Measurements from ENCODE around the gene DENND5A.
"Not testable (repeated sequence)": the region's sequence is repeated elsewhere in the genome, so short reads cannot be mapped to it uniquely, and the experiment has no call there.

The DENND5A gene

GRCh38 chr11:9103542-9104276 lies 161.4 kb downstream of the DENND5A start:
- no peak for DNase-seq (ENCODE audit: low read depth)
- in situ Hi-C loops (cut with HindIII; ENCODE audit: low sequenced_read_pairs), result no loop called here
- no peak for TF ChIP-seq CTCF (IDR thresholded peaks at IDR 0.05; ENCODE audit: low read depth, low read length, missing control alignments)
- H3K4me3 ChIP-seq (ENCODE audit: low read depth, low read length), result no peak overlapping the region

DNA sequence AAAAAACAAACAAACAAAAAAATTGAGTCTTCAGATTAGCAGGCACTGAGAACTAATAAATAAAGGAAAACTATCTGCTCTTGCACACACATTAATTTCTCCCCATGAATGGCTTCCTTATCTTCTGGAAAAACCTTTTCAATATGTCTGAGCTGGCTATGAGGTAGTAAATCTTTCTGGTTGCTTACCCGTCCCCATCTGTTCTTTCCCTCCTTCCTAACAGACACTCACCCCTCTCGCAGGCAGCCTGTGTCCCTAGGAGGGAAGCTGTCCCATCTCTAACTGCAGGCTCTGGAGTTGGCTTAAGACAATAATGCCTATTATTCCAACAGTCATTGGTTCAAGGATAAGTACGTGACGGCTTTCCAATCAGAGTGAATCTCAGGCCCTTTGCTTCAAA lies 165.5 kb downstream of the DENND5A start:
- DNase-seq (ENCODE audit: low read depth), result no peak
- in situ Hi-C loops (cut with HindIII; ENCODE audit: low sequenced_read_pairs), result no loop called here
- TF ChIP-seq CTCF (IDR thresholded peaks at IDR 0.05; ENCODE audit: low read depth, low read length, missing control alignments), result no peak
- H3K4me3 ChIP-seq (ENCODE audit: low read depth, low read length), result no peak overlapping the region

DNA sequence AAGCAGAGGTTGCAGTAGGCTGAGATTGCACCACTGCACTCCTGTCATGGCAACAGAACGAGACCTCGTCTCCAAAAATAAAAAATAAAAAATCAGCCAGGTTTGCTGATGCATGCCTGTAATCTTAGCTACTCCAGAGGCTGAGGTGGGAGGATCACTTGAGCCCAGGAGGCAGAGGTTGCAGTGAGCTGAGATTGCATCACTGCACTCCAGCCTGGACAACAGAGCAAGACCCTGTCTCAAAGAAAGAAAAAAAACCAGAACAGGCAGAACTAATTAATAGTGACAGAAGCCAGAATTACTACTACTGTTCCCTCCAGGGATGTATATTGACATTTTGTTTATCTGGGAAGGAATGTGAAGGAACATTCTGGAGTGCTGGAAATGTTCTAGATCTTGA lies 166.7 kb downstream of the DENND5A start:
- H3K4me3 ChIP-seq (ENCODE audit: low read depth, low read length); in situ Hi-C loops (cut with HindIII; ENCODE audit: low sequenced_read_pairs); DNase-seq (ENCODE audit: low read depth): not testable (repeated sequence)

- in situ Hi-C loops (cut with HindIII; ENCODE audit: low sequenced_read_pairs); DNase-seq (ENCODE audit: low read depth); H3K4me3 ChIP-seq (ENCODE audit: low read depth, low read length): not testable (repeated sequence)
Measured at GRCh38 chr11:9097186-9097943, 167.8 kb downstream of the DENND5A start.

GRCh38 chr11:9096427-9096826 lies 168.7 kb downstream of the DENND5A start:
- no peak for DNase-seq (ENCODE audit: low read depth)
- TF ChIP-seq CTCF (IDR thresholded peaks at IDR 0.05; ENCODE audit: low read depth, low read length, missing control alignments), result no peak
- no peak overlapping the region for H3K4me3 ChIP-seq (ENCODE audit: low read depth, low read length)
- in situ Hi-C loops (cut with HindIII; ENCODE audit: low sequenced_read_pairs), result no loop called here

DNA sequence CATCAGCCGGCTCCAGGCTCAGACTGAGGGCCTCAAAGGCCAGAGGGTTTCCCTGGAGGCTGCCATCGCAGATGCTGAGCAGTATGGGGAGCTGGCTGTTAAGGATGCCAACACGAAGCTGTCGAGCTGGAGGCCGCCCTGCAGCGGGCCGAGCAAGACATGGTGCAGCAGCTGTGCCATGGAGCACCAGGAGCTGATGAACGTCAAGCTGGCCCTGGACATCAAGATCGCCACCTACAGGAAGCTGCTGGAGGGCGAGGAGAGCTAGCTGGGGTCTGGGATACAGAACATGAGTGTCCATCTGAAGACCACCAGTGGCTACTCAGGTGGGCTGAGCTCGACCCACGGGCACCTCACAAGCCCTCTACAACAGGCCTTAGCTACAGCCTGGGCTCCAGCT lies 169.7 kb downstream of the DENND5A start:
- in situ Hi-C loops (cut with HindIII; ENCODE audit: low sequenced_read_pairs), result no loop called here
- DNase-seq (ENCODE audit: low read depth), result no peak
- no peak for TF ChIP-seq CTCF (IDR thresholded peaks at IDR 0.05; ENCODE audit: low read depth, low read length, missing control alignments)
- no peak overlapping the region for H3K4me3 ChIP-seq (ENCODE audit: low read depth, low read length)

- in situ Hi-C loops (cut with HindIII; ENCODE audit: low sequenced_read_pairs), result no loop called here
- DNase-seq (ENCODE audit: low read depth), result no peak
- TF ChIP-seq CTCF (IDR thresholded peaks at IDR 0.05; ENCODE audit: low read depth, low read length, missing control alignments), result no peak
- H3K4me3 ChIP-seq (ENCODE audit: low read depth, low read length), result no peak overlapping the region
Measured at GRCh38 chr11:9094420-9094819, 170.7 kb downstream of the DENND5A start.
